Hepatocyte (in vitro differentiated cells): Measurements from ENCODE around the gene TMEM232. TPM values are rescaled to one million over a fixed set of nuclear protein-coding genes. Genes with fewer than 3 reads are reported as not detected.

ENCODE experiments used
- DNase-seq: peaks from one replicate; pipeline ENCODE4 v3.0.0-alpha.2; 2016; ENCODE audit warnings: low spot score
- H2AFZ ChIP-seq: fragments of 200-600 bp; sonication (generic); 2 replicates; pipeline ENCODE4 v1.6.0; 2016; ENCODE audit warnings: antibody characterized with exemption, mild to moderate bottlenecking
- H3K27ac ChIP-seq: fragments of 200-600 bp; sonication (generic); 2 replicates; pipeline ENCODE4 v1.5.1; 2016; ENCODE audit warnings: mild to moderate bottlenecking
- H3K27me3 ChIP-seq: fragments of 200-600 bp; sonication (generic); 2 replicates; pipeline ENCODE4 v1.6.1; 2016
- H3K36me3 ChIP-seq: fragments of 200-600 bp; sonication (generic); replicated peaks from 2 replicates; pipeline ENCODE4 v1.5.1; 2016; ENCODE audit warnings: low read depth; ENCODE audit not compliant: insufficient read depth
- H3K4me1 ChIP-seq: fragments of 200-600 bp; sonication (generic); 2 replicates; pipeline ENCODE4 v1.5.1; 2016; ENCODE audit warnings: mild to moderate bottlenecking, moderate library complexity; ENCODE audit not compliant: insufficient read depth
- H3K4me2 ChIP-seq: fragments of 200-600 bp; sonication (generic); 2 replicates; pipeline ENCODE4 v1.6.0; 2016
- H3K4me3 ChIP-seq: fragments of 200-600 bp; sonication (generic); 2 replicates; pipeline ENCODE4 v1.5.1; 2016; ENCODE audit warnings: mild to moderate bottlenecking
- H3K79me2 ChIP-seq: fragments of 200-600 bp; sonication (generic); 2 replicates; pipeline ENCODE4 v1.6.0; 2017; ENCODE audit warnings: mild to moderate bottlenecking
- H3K9me2 ChIP-seq: fragments of 200-600 bp; sonication (generic); replicated peaks from 2 replicates; pipeline ENCODE4 v1.6.0; 2017; ENCODE audit warnings: mild to moderate bottlenecking; ENCODE audit not compliant: insufficient read depth
- H3K9me3 ChIP-seq: fragments of 200-600 bp; sonication (generic); 2 replicates; pipeline ENCODE4 v1.5.1; 2016; ENCODE audit warnings: low read depth, mild to moderate bottlenecking
- H4K20me1 ChIP-seq: fragments of 200-600 bp; sonication (generic); 2 replicates; pipeline ENCODE4 v1.6.0; 2016; ENCODE audit warnings: mild to moderate bottlenecking; ENCODE audit not compliant: insufficient read depth, poor library complexity, severe bottlenecking
- CTCF ChIP-seq: fragments of 200-600 bp; sonication (generic); IDR thresholded peaks from 2 replicates; pipeline ENCODE4 v1.5.1; 2016; ENCODE audit warnings: antibody characterized with exemption, mild to moderate bottlenecking; ENCODE audit not compliant: poor library complexity
- EZH2 ChIP-seq: fragments of 200-600 bp; sonication (generic); IDR thresholded peaks from 2 replicates; pipeline ENCODE4 v1.6.1; 2016; ENCODE audit warnings: antibody characterized with exemption, mild to moderate bottlenecking, borderline replicate concordance
- EZH2phosphoT487 ChIP-seq: fragments of 200-600 bp; sonication (generic); IDR thresholded peaks from one replicate; pipeline ENCODE4 v1.6.1; 2018; ENCODE audit warnings: antibody characterized with exemption, mild to moderate bottlenecking, low read depth, moderate library complexity; ENCODE audit not compliant: unreplicated experiment, severe bottlenecking
- WGBS: methylation state at CpG from one replicate; pipeline ENCODE4 v1.1.6; 2016; ENCODE audit warnings: low lambda C conversion rate; ENCODE audit errors: missing lambda C conversion rate; 5-methylcytosine and 5-hydroxymethylcytosine counted together
- polyA plus RNA-seq: library from polyadenylated mRNA; unstranded; fragments of >200 nt; fragmentation: Nextera tagmentation; extraction: Ambion mirVana; gene quantifications from 2 replicates; pipeline ENCODE4 v1.2.1, GENCODE V29; 2016
- total RNA-seq: library from RNA; depleted of rRNA; stranded (reverse); fragments of >200 nt; gene quantifications from 2 replicates; pipeline ENCODE4 v1.2.3, GENCODE V29; 2014

Gene TMEM232
- total and polyA plus RNA-seq, 2 experiments from 2014 or later, result 2.4 to 2.8 TPM

DNA sequence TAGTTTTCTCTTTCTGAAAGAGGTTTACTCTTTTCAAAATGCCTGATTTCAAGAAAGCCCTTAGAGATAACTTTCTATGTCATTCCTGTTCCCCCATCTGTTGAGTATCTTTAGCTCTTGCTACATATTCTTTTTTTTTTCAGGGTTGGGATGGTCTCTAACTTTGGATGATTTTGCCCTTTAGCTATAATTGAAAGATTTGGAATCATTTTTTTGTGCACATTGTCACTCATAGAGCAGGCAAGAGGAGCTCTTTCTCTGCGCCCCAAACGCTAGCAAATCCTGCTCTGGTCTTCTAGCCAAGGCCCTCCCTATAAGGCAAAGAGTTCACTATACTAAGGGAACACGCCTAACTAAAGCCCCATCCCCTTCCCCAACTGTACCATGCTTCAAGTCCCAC is 316.9 kb downstream of the TMEM232 start:
- Histone ChIP-seq H3K79me2 (no peaks in the 10 kb centered on the region), H2AFZ (no peak overlapping the region), H3K9me3 (no peaks in the 10 kb centered on the region), H3K9me2 (peaks cover 4% of the 10 kb centered on the region), H4K20me1 (no peaks in the 10 kb centered on the region), H3K4me3 (no peak overlapping the region), H3K27ac (no peak overlapping the region), H3K4me1 (no peaks in the 10 kb centered on the region), H3K36me3 (no peaks in the 10 kb centered on the region), H3K27me3 (no peaks in the 10 kb centered on the region), H3K4me2 (no peak overlapping the region)
- no peak for DNase-seq
- TF ChIP-seq EZH2, result no peak
- no peak for TF ChIP-seq CTCF
- TF ChIP-seq EZH2phosphoT487, result no peak
- 91% methylated on average over 3 of the region's 3 CpGs for WGBS

DNA sequence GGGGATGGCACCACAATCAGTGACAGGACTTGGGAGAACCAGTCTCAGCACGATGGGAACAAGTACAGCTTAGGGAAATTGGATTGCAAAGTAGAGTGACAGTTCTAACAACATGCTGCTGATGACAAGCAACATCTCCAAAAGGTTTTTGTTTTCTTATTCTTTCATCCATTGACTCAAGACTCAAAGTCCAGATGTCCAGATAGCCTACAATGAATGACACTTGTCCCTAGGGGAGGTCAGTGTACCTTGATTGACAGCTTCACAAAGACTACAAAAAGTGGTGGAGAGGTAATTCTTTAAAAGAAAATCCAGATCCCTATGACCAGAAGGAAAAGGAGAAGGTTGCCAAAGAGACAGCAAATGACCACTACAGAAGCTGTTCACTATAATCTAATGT is 323.9 kb downstream of the TMEM232 start:
- no peaks in the 10 kb centered on the region for H3K27me3 ChIP-seq
- H3K9me3 ChIP-seq, result no peaks in the 10 kb centered on the region
- H3K4me1 ChIP-seq, result no peaks in the 10 kb centered on the region
- WGBS, result 43% methylated on average over 1 of the region's 1 CpG
- H3K79me2 ChIP-seq, result no peaks in the 10 kb centered on the region
- no peaks in the 10 kb centered on the region for H3K9me2 ChIP-seq
- no peaks in the 10 kb centered on the region for H4K20me1 ChIP-seq
- no peak for TF ChIP-seq EZH2
- DNase-seq, result no peak
- H2AFZ ChIP-seq, result no peak overlapping the region
- H3K4me3 ChIP-seq, result no peak overlapping the region
- no peak overlapping the region for H3K27ac ChIP-seq
- H3K36me3 ChIP-seq, result no peaks in the 10 kb centered on the region
- H3K4me2 ChIP-seq, result no peak overlapping the region

DNA sequence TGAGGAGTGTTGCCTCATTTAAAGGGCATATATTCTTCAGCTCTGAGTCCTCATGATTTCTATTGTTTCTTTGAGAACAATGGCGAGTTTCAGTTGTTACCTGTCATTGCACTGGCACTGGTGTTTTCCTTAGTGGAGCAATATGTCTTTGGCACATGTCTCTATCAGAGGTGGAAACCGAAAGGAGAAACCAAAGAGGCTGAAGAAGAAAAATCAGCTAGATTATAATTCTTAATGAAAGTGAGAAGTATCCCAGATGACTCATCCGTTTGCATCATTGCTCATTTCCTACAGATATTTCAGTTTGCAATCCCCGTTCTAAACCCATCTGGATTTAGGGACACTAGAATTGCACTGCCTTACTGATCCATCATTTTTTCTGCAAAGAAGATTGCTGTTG is 324.6 kb downstream of the TMEM232 start:
- WGBS, result 77% methylated on average over 4 of the region's 4 CpGs
- H3K9me2 ChIP-seq, result no peaks in the 10 kb centered on the region
- no peak overlapping the region for H3K4me3 ChIP-seq
- no peak overlapping the region for H3K27ac ChIP-seq
- no peak overlapping the region for H2AFZ ChIP-seq
- H3K79me2 ChIP-seq, result no peaks in the 10 kb centered on the region
- no peaks in the 10 kb centered on the region for H3K36me3 ChIP-seq
- H3K4me1 ChIP-seq, result no peaks in the 10 kb centered on the region
- H4K20me1 ChIP-seq, result no peaks in the 10 kb centered on the region
- H3K27me3 ChIP-seq, result no peaks in the 10 kb centered on the region
- no peak overlapping the region for H3K4me2 ChIP-seq
- TF ChIP-seq EZH2 (no peak), EZH2phosphoT487 (no peak), CTCF (no peak)
- no peak for DNase-seq
- no peaks in the 10 kb centered on the region for H3K9me3 ChIP-seq

DNA sequence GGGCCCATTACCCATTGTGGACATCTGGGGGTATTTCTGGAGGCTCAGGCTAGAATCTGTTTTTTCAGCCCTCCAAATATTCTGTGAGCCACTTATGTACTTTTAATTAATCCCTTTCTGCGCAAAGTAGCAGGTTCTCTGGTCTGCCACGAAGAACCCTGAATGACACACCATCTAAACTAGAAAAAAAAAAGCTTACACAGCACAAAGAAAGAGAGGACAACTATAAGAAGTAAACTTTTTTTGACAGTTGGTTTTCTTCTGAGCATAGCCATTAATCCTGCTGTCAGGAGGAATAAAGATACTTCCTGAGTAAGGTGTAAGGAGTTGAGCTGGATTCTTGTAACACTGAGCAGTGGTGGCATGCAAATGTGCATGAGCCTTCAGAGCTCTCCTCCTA is 327.5 kb downstream of the TMEM232 start:
- Histone ChIP-seq H3K79me2 (no peaks in the 10 kb centered on the region), H3K27ac (no peak overlapping the region), H2AFZ (no peak overlapping the region), H3K36me3 (no peaks in the 10 kb centered on the region), H3K4me1 (no peaks in the 10 kb centered on the region), H3K9me2 (no peaks in the 10 kb centered on the region), H4K20me1 (no peaks in the 10 kb centered on the region), H3K27me3 (no peaks in the 10 kb centered on the region), H3K4me2 (no peak overlapping the region), H3K4me3 (no peak overlapping the region), H3K9me3 (no peaks in the 10 kb centered on the region)
- 89% methylated on average over 2 of the region's 2 CpGs for WGBS
- DNase-seq, result no peak
- TF ChIP-seq CTCF (no peak), EZH2phosphoT487 (no peak), EZH2 (no peak)
